Gastrocnemius medialis (tissue), 4 donors: ENCODE measurements around the gene TOM1. TPM values are rescaled to one million over a fixed set of nuclear protein-coding genes. Genes with fewer than 3 reads are reported as not detected.

Source experiments
- ATAC-seq, 2 donors: fragments of 150-250 bp; one replicate each; pipeline ENCODE4 v1.9.1; 2016
- DNase-seq, 2 donors: peaks; one replicate each; pipeline ENCODE4 v3.0.0-alpha.2; 2019
- H3K27ac ChIP-seq, 4 donors: fragments of 200-600 bp; sonication (generic); 1 replicate in 1 of 4; 2 replicates in 3 of 4; pipeline ENCODE4 v1.5.1; 2016 to 2018; ENCODE audit warnings: mild to moderate bottlenecking in 2 of 4, moderate library complexity in 1 of 4
- H3K27me3 ChIP-seq, 3 donors: fragments of 200-600 bp; sonication (generic) in 2 of 3; 1 replicate in 1 of 3; 2 replicates in 2 of 3; pipeline versions ENCODE4 v1.5.1 to v1.6.0; 2016 to 2019; ENCODE audit warnings: mild to moderate bottlenecking in 1 of 3, moderate library complexity in 1 of 3
- H3K36me3 ChIP-seq, 2 donors: fragments of 200-600 bp; sonication (generic) in 1 of 2; one replicate each; pipeline ENCODE4 v1.5.1; 2017 to 2018
- H3K4me1 ChIP-seq, 2 donors: fragments of 200-600 bp; sonication (generic) in 1 of 2; one replicate each; pipeline ENCODE4 v1.5.1; 2016 to 2017; ENCODE audit warnings: mild to moderate bottlenecking in 2 of 2
- H3K4me3 ChIP-seq, 4 donors: fragments of 200-600 bp; sonication (generic) in 3 of 4; 1 replicate in 1 of 4; 2 replicates in 3 of 4; pipeline ENCODE4 v1.5.1; 2016 to 2019; ENCODE audit warnings: mild to moderate bottlenecking in 2 of 4
- H3K9me3 ChIP-seq, 3 donors: fragments of 200-600 bp; sonication (generic) in 2 of 3; 1 replicate in 1 of 3; 2 replicates in 2 of 3; pipeline ENCODE4 v1.5.1; 2016 to 2019
- CTCF ChIP-seq, 5 experiments: fragments of 450-650 bp in 3 of 5; fragments of 200-600 bp in 2 of 5; sonication (generic) in 2 of 5; IDR thresholded peaks in 4 of 5; conservative IDR thresholded peaks in 1 of 5; 1 replicate in 4 of 5; 2 replicates in 1 of 5; pipeline ENCODE4 v1.5.1; 2016 to 2019; ENCODE audit warnings: antibody characterized with exemption in 5 of 5, mild to moderate bottlenecking in 3 of 5, moderate library complexity in 3 of 5
- POLR2A ChIP-seq, 2 donors: fragments of 450-650 bp; IDR thresholded peaks; one replicate each; pipeline ENCODE4 v1.6.1; 2017; ENCODE audit warnings: antibody characterized with exemption in 2 of 2, mild to moderate bottlenecking in 2 of 2, moderate library complexity in 2 of 2
- in situ Hi-C, 4 donors: fragments of 200-750 bp; cut with MboI; loops; one replicate each; pipeline versions ENCODE4 v1.15.0 to v1.8.0; 2017; ENCODE audit warnings: low sequenced_read_pairs in 4 of 4
- intact Hi-C: fragments of 100-400 bp; cut with DNase I; formaldehyde crosslinking; loops from one replicate; pipeline ENCODE4 v1.15.1; 2023; ENCODE audit warnings: low total_unique reads
- total RNA-seq, 4 donors: library from RNA; depleted of rRNA; stranded (reverse); fragments of >200 nt; gene quantifications; one replicate each; pipeline versions ENCODE4 v1.1.0 to v1.2.3, GENCODE V29; 2016

Gene TOM1
- total RNA-seq, 4 donors from 2014 or later = 363 to 609 (median 425) TPM

GRCh38 chr22:35288116-35288515 lies 11.6 kb upstream of the TOM1 start:
- Histone ChIP-seq H3K4me3 (no peak overlapping the region), H3K36me3 (peaks cover 4 to 87% of the 10 kb centered on the region in 2 donors), H3K27ac (no peak overlapping the region), H3K9me3 (no peaks in the 10 kb centered on the region), H3K27me3 (no peaks in the 10 kb centered on the region), H3K4me1 (no peaks in the 10 kb centered on the region)
- DNase-seq (no peak), ATAC-seq (no peak)
- TF ChIP-seq CTCF (IDR thresholded peaks at IDR 0.05 in 4 of 5, conservative IDR thresholded peaks at IDR 0.05 in 1 of 5) = no peak
- TF ChIP-seq POLR2A (IDR thresholded peaks at IDR 0.05) = no peak
- intact Hi-C loops (no loop called here), in situ Hi-C loops (no loop called here)

- no peak for ATAC-seq
- peaks cover 4 to 68% of the 10 kb centered on the region in 2 donors for H3K36me3 ChIP-seq
- intact Hi-C loops = no loop called here
Observed at GRCh38 chr22:35292786-35293185, 6.9 kb upstream of the TOM1 start.

GRCh38 chr22:35296051-35296450 lies 3.6 kb upstream of the TOM1 start:
- peaks cover 0 to 37% of the 10 kb centered on the region in 2 donors for H3K36me3 ChIP-seq
- no peak for ATAC-seq
- DNase-seq = no peak
- H3K4me1 ChIP-seq = peaks cover 10 to 14% of the 10 kb centered on the region in 2 donors
- no peak overlapping the region for H3K27ac ChIP-seq
- in situ Hi-C loops = no loop called here
- H3K9me3 ChIP-seq = no peaks in the 10 kb centered on the region
- no peak for TF ChIP-seq CTCF (IDR thresholded peaks at IDR 0.05 in 4 of 5, conservative IDR thresholded peaks at IDR 0.05 in 1 of 5)
- TF ChIP-seq POLR2A (IDR thresholded peaks at IDR 0.05) = no peak
- no peak overlapping the region for H3K4me3 ChIP-seq
- no peaks in the 10 kb centered on the region for H3K27me3 ChIP-seq
- intact Hi-C loops = loop anchor here (5.0 kb wide), 1 partner anchor 39 kb away; the partner anchor contains the start of gene HMGXB4

More at GRCh38 chr22:35292786-35293185, 6.9 kb upstream of the TOM1 start:
- H3K27me3 ChIP-seq = no peaks in the 10 kb centered on the region
- in situ Hi-C loops = no loop called here
- TF ChIP-seq POLR2A (IDR thresholded peaks at IDR 0.05) = no peak
- H3K9me3 ChIP-seq = no peaks in the 10 kb centered on the region
- H3K4me1 ChIP-seq = no peaks in the 10 kb centered on the region
- H3K27ac ChIP-seq = no peak overlapping the region
- no peak for DNase-seq
- no peak overlapping the region for H3K4me3 ChIP-seq

- peak overlapping the region; percentile 80 to 86 (median 82) for H3K4me3 ChIP-seq
- peak; percentile 5 to 11 for ATAC-seq
- H3K9me3 ChIP-seq = no peaks in the 10 kb centered on the region
- no peak for TF ChIP-seq POLR2A (IDR thresholded peaks at IDR 0.05)
- in situ Hi-C loops = no loop called here
- no peak for DNase-seq
- intact Hi-C loops = loop anchor here (1.0 to 5.0 kb wide), 2 partner anchors 31 to 42 kb away; partner anchors contain the start of gene HMGXB4
- H3K4me1 ChIP-seq = peaks cover 34 to 36% of the 10 kb centered on the region in 2 donors
- H3K27me3 ChIP-seq = no peaks in the 10 kb centered on the region
- H3K27ac ChIP-seq = peak overlapping the region; percentile 98 to 99 (median 98)
- H3K36me3 ChIP-seq = peaks cover 0 to 5% of the 10 kb centered on the region in 2 donors
Observed at GRCh38 chr22:35299217-35299672, 449 bp upstream of the TOM1 start.

GRCh38 chr22:35301372-35301874 lies 1.7 kb downstream of the TOM1 start:
- in situ Hi-C loops = no loop called here
- peak overlapping the region; percentile 98 to 99 (median 98) for H3K27ac ChIP-seq
- no peaks in the 10 kb centered on the region for H3K27me3 ChIP-seq
- ATAC-seq (peak in 1 of 2 donors; percentile 29), DNase-seq (peak; percentile 48 to 85)
- no peaks in the 10 kb centered on the region for H3K9me3 ChIP-seq
- peaks cover 49 to 51% of the 10 kb centered on the region in 2 donors for H3K4me1 ChIP-seq
- intact Hi-C loops = loop anchor here (5.0 kb wide), 1 partner anchor 1896 kb away; no protein-coding TSS in a partner anchor
- TF ChIP-seq POLR2A (IDR thresholded peaks at IDR 0.05) = peak; percentile 59 to 62
- TF ChIP-seq CTCF (IDR thresholded peaks at IDR 0.05 in 4 of 5, conservative IDR thresholded peaks at IDR 0.05 in 1 of 5) = no peak
- peak overlapping the region; percentile 80 to 86 (median 82) for H3K4me3 ChIP-seq
- no peaks in the 10 kb centered on the region for H3K36me3 ChIP-seq
